Measurements from ENCODE around the gene PPIH. TPM values are rescaled to one million over a fixed set of nuclear protein-coding genes. Genes with fewer than 3 reads are reported as not detected.
A peak's percentile ranks its signal among the peaks of the same experiment; 100 is the strongest.

PPIH gene
- total and polyA plus RNA-seq, 2 of the 13 experiments (the other 11 are each of a cell fraction or from before 2014, with no cell fraction given) = 29.9 to 72.6 TPM

DNA sequence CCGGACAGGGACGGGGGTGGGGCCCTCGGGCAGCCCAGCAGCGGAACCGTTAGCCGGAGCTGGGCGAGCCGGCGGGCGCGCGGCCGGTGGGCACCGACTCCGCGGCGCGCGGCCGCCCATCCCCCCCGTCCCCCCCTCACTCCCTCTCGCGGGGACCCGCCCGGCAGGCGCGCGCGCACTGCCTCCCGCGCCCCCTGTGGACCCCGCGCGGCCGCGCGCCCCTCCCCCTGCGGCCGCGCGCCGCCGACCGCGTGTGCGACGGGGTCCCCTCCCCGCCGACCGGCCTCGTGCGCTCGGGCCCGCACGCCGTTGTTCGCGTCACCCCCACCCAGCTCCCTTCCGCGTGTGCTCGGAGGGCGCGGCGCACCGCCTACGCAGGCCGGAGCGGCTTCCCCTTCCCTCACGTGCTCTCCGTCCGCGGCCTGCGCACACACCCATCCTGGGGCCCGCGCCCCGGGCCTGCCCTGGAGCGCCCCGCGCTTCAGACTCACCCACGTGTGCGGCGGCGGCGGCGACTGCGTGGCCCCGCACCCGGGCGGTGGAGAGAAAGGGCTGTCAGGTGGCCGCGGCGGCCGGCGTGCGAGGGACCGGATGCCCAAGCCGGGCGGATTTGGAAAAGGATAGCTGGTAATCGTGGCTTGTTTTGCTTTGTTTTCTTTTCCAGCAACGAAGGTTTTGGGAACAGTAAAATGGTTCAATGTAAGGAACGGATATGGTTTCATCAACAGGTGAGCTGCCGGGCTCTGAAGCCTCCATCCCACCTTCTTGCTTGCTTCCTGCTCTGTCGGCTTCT, 24.7 kb downstream of the PPIH start (continued):
- TF ChIP-seq, protein P1, sequence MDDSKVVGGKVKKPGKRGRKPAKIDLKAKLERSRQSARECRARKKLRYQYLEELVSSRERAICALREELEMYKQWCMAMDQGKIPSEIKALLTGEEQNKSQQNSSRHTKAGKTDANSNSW (CRISPR knock-in tag; IDR thresholded peaks at IDR 0.05; ENCODE audit: borderline replicate concordance) = 0 out of 2 replicates have a peak, but pooled peaks have one; percentile 59
- peak; percentile 78; the same call in 1 of the 2 replicates for TF ChIP-seq ZNF333 (CRISPR knock-in tag; IDR thresholded peaks at IDR 0.05; ENCODE audit: borderline replicate concordance)
- TF ChIP-seq, protein P2, sequence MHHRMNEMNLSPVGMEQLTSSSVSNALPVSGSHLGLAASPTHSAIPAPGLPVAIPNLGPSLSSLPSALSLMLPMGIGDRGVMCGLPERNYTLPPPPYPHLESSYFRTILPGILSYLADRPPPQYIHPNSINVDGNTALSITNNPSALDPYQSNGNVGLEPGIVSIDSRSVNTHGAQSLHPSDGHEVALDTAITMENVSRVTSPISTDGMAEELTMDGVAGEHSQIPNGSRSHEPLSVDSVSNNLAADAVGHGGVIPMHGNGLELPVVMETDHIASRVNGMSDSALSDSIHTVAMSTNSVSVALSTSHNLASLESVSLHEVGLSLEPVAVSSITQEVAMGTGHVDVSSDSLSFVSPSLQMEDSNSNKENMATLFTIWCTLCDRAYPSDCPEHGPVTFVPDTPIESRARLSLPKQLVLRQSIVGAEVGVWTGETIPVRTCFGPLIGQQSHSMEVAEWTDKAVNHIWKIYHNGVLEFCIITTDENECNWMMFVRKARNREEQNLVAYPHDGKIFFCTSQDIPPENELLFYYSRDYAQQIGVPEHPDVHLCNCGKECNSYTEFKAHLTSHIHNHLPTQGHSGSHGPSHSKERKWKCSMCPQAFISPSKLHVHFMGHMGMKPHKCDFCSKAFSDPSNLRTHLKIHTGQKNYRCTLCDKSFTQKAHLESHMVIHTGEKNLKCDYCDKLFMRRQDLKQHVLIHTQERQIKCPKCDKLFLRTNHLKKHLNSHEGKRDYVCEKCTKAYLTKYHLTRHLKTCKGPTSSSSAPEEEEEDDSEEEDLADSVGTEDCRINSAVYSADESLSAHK (CRISPR knock-in tag; IDR thresholded peaks at IDR 0.05; ENCODE audit: borderline replicate concordance) = no peak
- TF ChIP-seq, protein P3, sequence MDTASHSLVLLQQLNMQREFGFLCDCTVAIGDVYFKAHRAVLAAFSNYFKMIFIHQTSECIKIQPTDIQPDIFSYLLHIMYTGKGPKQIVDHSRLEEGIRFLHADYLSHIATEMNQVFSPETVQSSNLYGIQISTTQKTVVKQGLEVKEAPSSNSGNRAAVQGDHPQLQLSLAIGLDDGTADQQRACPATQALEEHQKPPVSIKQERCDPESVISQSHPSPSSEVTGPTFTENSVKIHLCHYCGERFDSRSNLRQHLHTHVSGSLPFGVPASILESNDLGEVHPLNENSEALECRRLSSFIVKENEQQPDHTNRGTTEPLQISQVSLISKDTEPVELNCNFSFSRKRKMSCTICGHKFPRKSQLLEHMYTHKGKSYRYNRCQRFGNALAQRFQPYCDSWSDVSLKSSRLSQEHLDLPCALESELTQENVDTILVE (CRISPR knock-in tag; IDR thresholded peaks at IDR 0.05) = no peak
- peak; percentile 49; the same call in 1 of the 2 replicates for TF ChIP-seq ZBTB38 (CRISPR knock-in tag; IDR thresholded peaks at IDR 0.05)
- TF ChIP-seq ZNF850 (CRISPR knock-in tag; conservative IDR thresholded peaks at IDR 0.05) = no peak
- TF ChIP-seq, protein P4, sequence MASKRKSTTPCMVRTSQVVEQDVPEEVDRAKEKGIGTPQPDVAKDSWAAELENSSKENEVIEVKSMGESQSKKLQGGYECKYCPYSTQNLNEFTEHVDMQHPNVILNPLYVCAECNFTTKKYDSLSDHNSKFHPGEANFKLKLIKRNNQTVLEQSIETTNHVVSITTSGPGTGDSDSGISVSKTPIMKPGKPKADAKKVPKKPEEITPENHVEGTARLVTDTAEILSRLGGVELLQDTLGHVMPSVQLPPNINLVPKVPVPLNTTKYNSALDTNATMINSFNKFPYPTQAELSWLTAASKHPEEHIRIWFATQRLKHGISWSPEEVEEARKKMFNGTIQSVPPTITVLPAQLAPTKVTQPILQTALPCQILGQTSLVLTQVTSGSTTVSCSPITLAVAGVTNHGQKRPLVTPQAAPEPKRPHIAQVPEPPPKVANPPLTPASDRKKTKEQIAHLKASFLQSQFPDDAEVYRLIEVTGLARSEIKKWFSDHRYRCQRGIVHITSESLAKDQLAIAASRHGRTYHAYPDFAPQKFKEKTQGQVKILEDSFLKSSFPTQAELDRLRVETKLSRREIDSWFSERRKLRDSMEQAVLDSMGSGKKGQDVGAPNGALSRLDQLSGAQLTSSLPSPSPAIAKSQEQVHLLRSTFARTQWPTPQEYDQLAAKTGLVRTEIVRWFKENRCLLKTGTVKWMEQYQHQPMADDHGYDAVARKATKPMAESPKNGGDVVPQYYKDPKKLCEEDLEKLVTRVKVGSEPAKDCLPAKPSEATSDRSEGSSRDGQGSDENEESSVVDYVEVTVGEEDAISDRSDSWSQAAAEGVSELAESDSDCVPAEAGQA (IDR thresholded peaks at IDR 0.05; ENCODE audit: low read depth) = no peak
- TF ChIP-seq, protein P4 (CRISPR knock-in tag; IDR thresholded peaks at IDR 0.05; ENCODE audit: borderline replicate concordance) = 0 out of 2 replicates have a peak, but pooled peaks have one; percentile 65
- TF ChIP-seq ZNF570 (CRISPR knock-in tag; IDR thresholded peaks at IDR 0.05; ENCODE audit: borderline replicate concordance) = no peak
- TF ChIP-seq ZNF326 (CRISPR knock-in tag; IDR thresholded peaks at IDR 0.05; ENCODE audit: borderline replicate concordance) = no peak
- peak; percentile 56; the same call in 1 of the 2 replicates for TF ChIP-seq NKX3-1 (CRISPR knock-in tag; IDR thresholded peaks at IDR 0.05)
- TF ChIP-seq, protein P5, sequence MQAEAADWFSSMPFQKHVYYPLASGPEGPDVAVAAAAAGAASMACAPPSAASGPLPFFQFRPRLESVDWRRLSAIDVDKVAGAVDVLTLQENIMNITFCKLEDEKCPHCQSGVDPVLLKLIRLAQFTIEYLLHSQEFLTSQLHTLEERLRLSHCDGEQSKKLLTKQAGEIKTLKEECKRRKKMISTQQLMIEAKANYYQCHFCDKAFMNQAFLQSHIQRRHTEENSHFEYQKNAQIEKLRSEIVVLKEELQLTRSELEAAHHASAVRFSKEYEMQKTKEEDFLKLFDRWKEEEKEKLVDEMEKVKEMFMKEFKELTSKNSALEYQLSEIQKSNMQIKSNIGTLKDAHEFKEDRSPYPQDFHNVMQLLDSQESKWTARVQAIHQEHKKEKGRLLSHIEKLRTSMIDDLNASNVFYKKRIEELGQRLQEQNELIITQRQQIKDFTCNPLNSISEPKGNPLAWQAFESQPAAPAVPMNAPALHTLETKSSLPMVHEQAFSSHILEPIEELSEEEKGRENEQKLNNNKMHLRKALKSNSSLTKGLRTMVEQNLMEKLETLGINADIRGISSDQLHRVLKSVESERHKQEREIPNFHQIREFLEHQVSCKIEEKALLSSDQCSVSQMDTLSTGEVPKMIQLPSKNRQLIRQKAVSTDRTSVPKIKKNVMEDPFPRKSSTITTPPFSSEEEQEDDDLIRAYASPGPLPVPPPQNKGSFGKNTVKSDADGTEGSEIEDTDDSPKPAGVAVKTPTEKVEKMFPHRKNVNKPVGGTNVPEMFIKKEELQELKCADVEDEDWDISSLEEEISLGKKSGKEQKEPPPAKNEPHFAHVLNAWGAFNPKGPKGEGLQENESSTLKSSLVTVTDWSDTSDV (CRISPR knock-in tag; IDR thresholded peaks at IDR 0.05) = no peak; the same call in 1 of the 2 replicates
- peak; percentile 84 for TF ChIP-seq ZC3H13 (CRISPR knock-in tag; IDR thresholded peaks at IDR 0.05)
- 0 out of 2 replicates have a peak, but pooled peaks have one; percentile 28 for TF ChIP-seq BRD4 (CRISPR knock-in tag; IDR thresholded peaks at IDR 0.05)
- TF ChIP-seq, protein P6, sequence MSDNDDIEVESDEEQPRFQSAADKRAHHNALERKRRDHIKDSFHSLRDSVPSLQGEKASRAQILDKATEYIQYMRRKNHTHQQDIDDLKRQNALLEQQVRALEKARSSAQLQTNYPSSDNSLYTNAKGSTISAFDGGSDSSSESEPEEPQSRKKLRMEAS (IDR thresholded peaks at IDR 0.05) = peak; percentile 97
